ENCODE measurements around the gene MTHFS. TPM values are rescaled to one million over a fixed set of nuclear protein-coding genes. Genes with fewer than 3 reads are reported as not detected.

The MTHFS gene
- total RNA-seq, 1 experiment from 2014 or later: 37.1 TPM

DNA sequence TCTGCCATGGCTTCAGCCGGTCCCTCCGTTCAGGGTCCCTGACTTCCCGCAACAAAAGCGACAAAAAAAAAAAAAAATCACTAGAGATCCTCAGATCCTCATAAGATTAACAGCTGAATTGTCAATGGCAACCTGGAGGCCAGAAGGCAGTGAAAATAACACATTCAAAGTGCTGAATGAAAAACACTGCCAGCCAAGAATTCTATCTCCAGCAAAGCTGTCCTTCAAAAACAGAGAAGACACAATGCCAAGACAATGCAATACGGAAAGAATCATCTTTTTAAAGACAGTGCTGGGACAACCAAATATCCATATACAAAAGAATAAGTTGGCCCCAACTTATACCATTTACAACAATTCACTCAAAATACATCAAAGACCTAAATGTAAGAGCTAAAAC lies 21.6 kb downstream of the MTHFS start:
- no peak for DNase-seq (ENCODE audit: low spot score)

DNA sequence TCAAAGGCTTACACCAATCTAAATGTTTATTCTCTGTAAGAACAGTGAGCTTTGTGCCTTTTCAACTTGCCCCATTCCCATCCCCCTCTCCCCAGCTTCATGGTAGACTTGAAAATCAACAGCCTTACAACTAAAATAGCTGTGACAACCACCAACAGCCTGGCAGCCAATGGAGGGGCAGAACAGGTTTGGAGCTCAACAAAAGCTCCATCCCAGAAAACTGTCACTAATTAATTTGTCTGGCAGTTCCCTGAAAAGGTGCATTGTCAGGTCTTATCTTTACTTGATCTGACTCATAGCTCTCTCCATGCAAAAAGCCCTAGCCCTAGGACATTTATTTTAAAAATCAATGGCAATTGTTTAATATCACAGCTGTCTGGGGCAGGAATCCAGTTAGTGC lies 22.6 kb downstream of the MTHFS start:
- peak; percentile 78 for DNase-seq (ENCODE audit: low spot score)

DNA sequence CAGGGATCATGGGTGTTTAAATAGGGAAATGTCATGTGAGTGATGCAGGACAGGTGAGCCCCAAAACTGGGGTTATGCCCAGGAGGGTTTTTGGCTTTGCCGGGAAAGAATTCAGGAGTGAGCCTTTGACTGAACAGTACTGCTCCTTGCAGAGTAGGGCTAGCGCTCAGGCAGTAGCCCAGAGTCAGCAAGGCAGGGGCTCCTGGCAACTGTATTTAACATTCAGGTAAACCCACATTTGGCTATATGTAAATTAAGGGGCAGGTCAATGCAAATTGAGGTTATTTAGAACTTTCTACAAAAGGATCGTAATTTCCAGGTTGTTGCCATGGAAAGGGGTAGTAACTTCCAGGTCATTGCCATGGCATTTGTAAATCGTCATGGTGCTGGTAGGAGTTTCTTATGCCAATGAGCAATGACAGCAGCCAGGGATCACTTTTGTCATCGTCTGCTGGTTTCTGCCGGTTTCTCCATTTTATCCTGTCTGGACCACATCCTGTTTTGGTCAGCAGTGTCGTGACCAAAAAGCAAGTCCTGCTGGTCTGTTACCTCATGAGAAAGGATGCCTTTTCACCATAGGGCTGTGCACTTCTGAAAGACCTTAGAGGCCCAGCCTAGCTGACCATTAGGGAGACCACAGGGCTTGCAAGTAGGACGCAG lies 24.3 kb downstream of the MTHFS start:
- no peak for DNase-seq (ENCODE audit: low spot score)

DNA sequence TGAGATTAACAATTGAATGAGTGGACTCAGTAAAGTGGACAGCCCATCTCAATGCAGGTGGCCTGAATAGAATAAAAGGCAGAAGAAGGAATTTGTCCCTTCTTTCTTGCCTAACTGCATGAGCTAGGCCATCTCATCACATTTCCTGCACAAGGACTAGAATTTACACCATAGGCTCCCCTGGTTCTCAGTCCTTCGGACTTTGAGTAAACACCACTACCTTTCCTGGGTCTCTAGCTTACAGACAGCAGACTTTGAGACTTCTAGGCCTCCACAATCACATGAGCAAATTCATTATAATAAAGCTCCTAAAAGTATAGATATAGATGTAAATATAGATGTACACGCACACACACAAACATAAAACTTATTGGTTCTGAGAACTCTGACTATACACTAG lies 28.3 kb downstream of the MTHFS start:
- no peak for DNase-seq (ENCODE audit: low spot score)

DNA sequence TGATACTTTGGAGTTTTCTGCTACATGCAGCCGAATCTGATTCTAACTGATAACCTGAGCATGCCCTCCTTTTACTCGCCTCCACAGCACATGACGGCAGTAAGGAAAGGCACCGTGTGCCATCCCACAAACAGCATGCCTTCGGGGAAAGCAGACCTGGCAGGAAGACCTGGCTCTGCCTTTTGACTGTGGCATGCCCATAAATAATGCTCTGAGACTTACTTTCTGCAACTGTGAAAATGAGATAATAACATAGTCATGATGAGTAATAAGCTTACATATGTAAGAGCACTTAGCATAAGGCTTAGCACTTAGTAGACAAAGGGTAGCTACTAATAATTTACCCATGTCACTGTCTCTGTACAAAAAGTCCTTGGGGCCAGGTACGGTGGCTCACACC lies 32.9 kb downstream of the MTHFS start:
- no peak for DNase-seq (ENCODE audit: low spot score)

DNA sequence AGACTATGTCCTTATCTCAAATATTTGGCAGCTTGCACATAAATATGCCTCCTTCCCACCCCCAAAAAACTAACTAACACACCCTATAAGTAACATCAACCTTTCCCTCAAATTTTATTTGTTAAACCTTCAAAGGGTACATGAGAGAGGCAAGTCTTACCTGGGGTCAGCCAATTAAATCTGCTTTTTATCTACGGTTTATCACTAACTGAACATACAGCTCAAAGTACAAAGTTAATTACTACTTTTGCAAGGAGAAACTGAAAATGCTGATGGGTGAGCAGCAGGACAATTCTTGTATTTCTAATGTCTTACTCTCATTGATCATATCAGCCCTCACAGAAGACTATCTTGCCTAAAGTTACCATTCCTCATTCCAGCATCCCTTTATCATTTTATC lies 34.6 kb downstream of the MTHFS start:
- no peak for DNase-seq (ENCODE audit: low spot score)

DNA sequence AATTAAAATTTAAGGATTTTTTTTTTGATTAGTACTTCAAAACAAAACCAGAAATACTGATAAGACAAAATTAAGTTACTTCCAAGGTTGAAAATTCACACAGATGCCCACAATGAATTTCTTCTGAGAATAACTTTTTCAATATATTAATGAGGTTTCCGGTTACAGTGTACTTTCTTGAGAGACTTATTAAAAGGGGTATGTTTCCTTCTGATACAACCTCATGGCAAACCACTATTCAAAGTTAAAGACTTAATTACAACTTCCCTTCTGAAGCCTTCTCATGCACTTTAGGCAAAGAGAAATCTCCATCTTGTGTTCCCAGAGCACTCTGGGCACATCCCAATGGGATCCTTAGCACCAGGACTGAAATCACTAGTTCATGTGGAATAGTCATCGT lies 36.2 kb downstream of the MTHFS start:
- no peak for DNase-seq (ENCODE audit: low spot score)

DNA sequence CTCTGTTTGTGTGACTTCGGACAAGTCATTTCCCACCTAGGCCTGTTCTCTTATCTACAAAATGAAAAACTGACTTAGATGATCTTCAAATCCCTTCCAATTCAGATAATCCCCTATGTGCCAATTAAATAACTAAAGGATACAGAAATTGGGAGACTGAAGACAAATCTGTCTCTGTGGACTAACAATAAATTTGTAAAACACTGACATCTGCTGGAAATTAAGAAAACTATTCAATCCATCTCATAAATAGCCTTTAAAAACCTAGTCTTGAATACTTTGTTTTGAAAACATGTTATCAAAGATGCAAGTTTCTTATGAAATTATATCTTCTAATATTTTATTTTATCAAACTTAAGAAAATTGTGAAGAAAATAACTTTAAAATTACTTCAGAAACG lies 38.3 kb downstream of the MTHFS start:
- no peak for DNase-seq (ENCODE audit: low spot score)

DNA sequence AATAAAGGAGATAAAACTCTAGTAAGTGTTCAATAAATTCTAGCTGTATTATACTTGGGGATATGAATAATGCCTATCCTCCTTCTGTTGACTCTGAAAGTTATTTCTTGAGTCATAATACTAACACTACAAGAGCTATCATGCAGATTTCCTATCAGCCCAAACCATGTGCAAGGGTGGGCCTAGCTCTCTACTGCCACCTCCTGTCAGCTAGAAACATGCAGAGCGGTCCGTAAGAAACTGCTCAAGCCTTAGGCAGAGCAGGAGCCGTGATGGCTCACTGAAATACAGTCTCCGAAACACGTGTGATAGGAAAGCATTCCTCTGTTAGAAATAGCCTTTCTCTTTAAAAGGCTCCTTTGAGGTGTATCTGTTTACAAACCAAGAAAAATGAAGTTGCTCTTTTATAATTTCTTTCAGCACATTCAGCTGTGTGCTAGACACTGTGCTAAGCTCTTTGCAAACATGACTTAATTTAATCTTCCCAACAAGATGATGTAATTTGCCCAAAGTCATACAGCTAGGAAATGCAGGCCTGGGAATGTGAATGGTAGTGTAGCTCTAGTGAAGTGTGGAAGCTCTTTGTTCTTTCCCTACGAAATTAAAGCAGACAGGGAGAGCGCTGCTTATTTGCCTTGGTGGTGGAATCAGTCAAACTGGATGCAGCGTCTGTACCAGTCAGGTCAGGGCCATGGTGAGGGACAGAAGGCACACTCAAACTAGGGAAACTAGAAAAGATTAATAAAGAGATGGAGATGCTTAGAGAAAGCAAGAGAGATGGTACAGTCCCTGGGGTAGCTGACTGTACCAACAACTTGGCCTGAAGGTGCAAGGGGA lies 43.1 kb downstream of the MTHFS start:
- peak; percentile 90 for DNase-seq (ENCODE audit: low spot score)

DNA sequence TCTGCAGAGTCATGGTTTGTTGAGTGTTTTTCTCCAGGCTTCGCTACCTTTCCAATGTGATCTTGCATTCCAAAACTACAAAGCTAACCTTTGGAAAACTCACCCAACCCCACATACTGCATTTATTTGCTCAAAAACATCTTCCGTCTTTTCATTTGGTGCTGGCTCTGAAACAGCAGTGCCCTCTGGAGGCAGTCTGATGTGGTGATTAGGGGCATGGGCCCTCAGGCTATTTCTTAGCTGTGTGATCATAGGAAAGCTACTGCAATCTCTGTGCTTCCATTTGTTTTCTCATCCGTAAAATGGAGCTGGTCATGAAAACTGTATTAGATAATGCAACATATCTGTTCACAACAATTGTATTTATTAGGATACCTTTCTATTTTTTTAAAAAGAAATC lies 47.0 kb downstream of the MTHFS start:
- DNase-seq (ENCODE audit: low spot score): peak; percentile 47

DNA sequence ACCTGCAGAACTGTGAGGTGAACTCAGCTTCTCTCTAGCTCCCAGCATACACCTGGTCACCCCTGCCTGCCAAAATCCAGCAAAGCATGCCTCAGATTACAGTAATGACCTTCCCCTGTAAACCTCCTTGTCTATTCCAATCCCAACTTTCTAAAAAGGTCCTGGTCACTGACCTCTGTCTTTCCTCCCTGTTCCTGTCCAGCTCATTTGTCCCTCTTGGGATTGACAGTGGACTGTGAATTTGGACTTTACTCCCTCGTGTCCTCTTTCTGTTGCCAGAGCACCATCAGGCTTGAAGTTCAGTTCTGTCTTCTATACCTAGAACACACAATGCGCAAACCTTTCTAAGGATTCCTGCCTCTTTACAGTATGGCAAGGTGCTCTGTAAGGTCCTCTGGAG lies 50.3 kb downstream of the MTHFS start:
- no peak for DNase-seq (ENCODE audit: low spot score)

DNA sequence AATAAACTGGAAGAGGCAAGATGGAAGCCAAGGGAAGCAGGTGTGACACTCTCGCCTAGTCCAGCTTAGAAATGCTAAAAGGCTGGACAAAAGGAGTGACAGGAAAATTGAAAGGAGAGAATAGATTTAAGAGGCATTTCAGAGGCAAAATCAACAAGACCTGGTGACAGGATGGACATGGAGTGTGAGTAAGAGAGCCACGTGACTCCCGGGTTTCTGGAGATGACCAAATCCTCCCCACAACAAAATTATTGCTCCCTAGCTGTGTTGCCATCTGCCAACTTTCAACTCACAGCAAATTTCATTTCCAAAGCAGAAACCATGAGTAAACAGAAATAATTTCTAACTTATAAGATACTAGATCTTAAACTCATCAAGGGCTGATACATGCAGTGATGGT lies 52.6 kb downstream of the MTHFS start:
- DNase-seq (ENCODE audit: low spot score): no peak

DNA sequence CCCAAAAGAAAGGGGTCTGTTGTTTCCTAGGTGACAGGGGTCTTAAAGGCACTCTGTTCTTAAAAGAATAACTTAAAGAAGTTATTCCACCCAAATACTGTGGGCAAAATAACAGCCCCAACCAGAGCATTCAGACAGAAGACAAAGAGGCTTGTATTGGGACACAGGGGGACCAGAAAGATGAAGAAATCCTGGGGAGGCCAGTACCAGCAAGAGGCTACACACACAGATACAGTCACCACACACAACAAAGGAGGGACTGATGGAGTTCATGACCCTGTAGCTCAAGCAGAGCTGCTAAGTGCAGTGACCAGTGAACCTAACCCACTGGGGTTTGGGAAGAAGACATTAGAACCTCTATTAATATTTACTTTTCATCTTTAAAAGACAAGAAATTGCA lies 59.0 kb downstream of the MTHFS start:
- DNase-seq (ENCODE audit: low spot score): no peak

DNA sequence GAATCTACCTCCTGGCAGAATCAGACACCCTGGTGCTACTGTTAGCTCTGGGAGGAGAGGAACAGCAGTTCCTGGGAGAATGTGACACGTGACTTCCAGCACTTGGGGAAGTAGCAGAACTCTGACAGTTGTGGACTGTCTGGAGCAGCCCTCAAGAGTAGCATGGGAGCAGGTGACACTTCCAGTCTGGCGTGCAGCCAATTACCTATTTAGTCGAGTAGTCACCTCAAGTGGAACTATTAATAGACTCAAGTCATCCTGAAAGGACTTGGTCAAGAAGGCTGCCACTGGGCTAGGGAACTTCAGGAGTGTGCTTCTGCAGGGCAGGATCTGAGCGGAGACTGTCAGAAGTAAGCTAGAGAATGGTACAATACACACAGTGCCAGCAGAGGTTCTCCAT lies 62.3 kb downstream of the MTHFS start:
- peak; percentile 64 for DNase-seq (ENCODE audit: low spot score)

DNA sequence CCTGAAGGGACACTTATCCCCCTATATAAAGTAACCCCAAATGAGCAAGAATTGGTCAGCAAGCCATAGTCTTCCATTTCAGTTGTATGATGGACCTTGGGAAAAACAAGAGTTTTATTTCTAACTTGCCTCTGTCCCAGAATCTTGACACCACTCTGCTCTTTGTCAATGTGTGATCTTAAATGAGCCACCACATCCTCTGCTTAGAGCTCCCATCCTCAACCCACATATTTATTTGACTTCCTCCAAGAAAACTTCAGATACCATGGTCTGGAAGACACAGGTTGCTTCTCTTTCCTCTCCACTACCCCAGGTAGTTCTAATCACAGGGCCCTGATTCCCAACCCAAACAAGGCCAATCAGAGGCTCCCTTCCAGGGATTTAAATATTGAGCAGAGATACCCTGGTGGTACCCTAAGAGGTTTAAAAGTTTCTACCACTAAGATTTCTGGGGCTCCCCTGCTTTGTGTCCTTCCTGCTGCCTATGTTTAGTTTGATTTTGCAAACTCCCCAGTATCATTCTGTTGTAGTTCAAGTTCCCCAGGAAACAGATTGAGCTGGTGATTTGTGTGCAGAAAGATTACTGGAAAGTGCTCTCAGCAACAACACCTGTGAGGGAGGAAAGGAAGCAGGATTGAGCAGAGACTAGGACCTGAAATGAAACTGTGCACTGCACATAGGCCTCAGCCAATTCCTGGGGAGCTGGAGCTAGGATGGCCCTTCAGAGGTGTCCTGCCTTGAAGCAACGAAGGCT lies 64.3 kb downstream of the MTHFS start:
- no peak for DNase-seq (ENCODE audit: low spot score)

DNA sequence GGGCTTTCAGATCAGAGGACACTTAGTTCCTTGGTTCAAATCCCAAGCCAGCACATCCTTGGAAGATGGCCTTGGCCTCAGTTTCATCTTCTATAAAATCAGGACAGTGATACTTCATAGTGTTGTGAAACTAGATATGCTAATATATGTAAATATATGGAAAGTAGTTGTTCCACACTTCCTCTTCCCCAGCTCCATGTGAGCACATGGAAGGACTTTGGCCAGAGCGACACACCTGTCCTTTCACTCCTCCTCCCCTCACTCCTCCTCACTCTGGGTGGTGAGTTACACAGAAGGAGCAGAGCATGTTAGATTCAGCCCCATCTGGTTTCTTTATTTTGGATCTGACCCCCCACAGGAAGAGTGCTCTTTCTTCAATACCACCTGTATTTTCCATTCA lies 65.2 kb downstream of the MTHFS start:
- no peak for DNase-seq (ENCODE audit: low spot score)

DNA sequence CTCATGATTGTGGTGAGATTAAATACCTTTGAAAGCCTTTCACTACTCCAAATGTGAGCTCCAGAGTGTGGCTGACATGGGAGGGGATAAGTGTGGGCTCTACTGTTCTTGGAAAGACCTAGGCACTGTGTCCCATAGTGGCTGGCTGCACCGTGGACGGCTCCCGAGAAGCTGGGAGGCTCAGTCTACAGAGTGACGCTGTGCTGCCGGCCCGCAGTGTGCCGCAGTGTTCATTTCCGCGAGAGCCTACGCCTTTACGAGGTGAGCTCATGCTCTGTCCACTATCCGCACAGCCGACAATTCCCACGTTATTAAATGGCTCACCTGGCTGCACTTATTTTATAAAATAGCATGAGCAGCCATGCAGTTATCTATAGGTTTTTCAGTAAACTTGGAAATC lies 66.9 kb downstream of the MTHFS start:
- DNase-seq (ENCODE audit: low spot score): no peak

DNA sequence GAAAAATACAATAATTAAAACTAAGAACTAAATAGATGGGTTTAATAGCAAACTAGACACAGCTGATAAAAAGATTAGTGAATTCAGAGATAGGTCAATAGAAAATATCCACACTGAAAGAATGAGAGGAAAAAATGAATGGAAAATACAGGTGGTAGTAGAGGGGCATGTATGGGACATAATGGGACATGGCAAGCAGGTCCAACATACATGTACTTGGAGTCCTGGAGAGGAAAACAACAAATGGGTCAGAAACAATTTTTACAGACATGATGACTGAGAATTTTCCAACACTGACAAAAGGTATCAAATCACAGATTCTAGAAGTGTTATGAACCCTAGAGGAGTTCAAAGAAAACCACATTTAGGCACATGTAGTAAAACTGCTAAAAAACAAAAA lies 68.4 kb downstream of the MTHFS start:
- no peak for DNase-seq (ENCODE audit: low spot score)

DNA sequence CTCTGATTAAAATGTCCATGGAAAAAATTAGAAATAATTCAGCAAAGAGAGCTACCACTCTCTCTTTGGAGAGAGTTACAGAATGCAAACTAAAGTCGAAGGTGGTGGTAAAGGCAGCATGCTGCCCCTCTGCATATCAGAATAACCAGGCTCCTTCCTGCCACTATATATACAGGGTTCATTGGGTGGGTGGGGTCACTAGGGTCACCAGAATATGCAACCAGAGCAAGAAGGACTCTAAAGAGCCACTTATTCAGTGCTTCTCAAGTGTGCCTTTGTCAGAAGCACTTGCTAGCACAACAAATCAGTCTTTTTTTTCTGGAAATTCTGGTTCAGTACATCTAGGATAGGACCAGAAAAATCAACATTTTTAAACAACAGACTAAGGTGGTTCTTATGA lies 70.0 kb downstream of the MTHFS start:
- DNase-seq (ENCODE audit: low spot score): no peak

DNA sequence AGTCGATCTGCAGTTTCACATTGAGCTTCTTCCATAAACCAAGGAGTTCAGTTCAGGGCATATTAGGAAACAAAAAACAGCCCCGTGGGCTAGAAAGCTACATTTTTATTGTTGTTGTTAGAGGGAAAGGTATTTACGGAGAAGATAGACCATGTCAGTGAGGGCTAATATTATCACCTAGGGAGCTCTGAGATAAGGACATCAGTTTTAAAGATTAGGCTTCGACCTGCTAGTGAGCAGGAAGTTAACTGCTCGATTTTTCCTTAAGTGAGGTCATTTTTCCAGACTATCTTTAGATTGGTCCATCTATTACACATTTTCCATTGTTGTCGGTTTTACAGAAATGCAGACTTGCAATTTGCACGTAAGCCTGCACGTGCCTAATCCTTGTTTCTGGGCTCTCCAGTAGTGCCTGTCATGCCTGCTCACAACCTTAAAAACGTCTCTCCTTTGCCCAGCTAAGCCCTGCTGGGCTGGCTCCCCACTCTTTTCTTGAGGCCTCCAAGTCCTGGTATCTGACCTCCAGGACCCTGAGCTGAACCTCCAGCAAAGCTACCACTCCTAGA lies 72.6 kb downstream of the MTHFS start:
- DNase-seq (ENCODE audit: low spot score): no peak

DNA sequence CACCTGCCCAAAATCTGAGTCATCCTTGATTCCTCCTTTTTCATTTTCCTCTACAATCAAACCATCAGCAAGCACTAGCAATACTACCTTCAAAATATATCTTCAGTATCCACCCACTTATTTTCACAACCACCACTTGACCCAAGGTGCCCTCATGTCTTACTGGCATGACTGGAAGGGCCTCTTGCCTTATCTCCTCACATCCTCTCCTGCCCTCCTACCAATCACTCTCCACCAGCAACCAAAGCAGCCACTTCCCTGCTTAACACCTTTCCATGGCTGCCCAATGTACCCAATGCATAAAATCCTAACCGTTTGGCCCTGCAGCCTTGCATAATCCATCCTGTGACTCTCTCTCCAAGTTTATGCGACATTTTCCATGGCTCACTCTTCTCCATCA lies 76.0 kb downstream of the MTHFS start:
- no peak for DNase-seq (ENCODE audit: low spot score)

DNA sequence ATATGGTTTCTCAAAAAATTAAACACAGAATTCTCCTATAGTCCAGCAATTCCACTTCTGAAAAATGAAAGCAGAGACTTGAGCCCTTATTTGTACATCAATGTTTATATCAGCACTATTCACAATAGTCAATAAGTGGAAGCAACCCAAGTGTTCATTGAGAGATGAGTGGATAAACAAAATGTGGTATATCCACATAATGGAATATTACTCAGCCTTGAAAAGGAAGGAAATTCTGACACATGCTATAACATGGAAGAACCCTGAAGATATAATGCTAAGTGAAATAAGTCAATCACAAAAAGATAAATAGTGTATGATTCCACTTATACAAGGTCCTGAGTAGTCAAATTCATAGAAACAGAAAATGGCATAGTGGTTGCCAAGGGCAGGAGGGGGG lies 76.6 kb downstream of the MTHFS start:
- DNase-seq (ENCODE audit: low spot score): no peak
